ENCODE measurements around the gene PTPRN2. TPM values are rescaled to one million over a fixed set of nuclear protein-coding genes. Genes with fewer than 3 reads are reported as not detected.

The PTPRN2 gene
- total and polyA plus RNA-seq, 9 of the 15 experiments (the other 6 are each of a cell fraction or from before 2014, with no cell fraction given) = not detected

DNA sequence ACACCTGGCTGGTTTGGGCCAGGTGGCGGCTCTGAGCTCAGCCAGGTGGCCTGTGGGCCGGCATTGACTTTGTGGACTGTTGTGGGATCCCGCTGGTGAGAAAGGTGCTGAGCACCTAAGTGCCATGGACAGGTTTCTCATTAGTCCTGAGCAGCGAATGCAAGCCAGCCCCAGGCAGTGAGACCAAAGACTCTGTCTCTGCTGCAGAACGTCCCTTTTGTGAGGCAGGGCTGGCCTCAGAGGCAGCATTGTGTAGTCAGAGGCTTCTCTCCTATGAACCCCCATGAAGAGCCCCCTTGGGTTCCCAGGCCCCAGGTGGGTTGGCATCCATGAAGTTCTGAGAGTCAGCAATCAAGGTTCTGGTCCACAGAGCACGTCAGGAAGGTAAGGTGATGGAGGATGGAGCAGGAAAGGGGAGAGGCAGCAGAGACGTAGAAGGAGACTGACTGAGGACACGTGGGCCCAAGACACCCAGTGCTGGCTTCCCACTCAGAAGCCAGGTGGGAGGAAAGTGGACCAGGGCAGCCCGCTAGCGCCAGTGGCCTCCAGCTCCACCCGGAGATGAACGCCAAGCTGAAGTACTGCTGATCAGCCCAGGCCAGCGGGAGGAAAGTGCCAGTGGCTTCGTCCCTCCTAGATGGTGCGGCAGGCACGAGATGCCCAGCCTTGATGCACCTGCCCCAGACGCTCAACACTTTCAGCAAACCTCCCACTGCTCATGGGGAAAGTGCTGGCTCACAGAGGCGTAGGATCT, 19.2 kb upstream of the PTPRN2 start:
- H2AFZ ChIP-seq (ENCODE audit: low read depth, low read length) = no peak overlapping the region
- no peak overlapping the region; a peak in 1 of 4 replicates for H3K9ac ChIP-seq (ENCODE audit: insufficient read depth in 1 of 2, low read depth in 2 of 2, low read length in 2 of 2)
- ATAC-seq = no peak
- POLR2A ChIA-PET = interaction anchor here (0.5 to 2.6 kb wide), 3 partner anchors 8 to 73 kb away, joined by 3 to 10 read pairs (median 4); no protein-coding TSS in a partner anchor
- in situ Hi-C loops (cut with MboI) = no loop called here
- BruUV-seq (replicated peaks) = no TSS peak
- no peak overlapping the region for H3K27ac ChIP-seq (ENCODE audit: extremely low read depth, low read depth, low read length)
- no peaks in the 10 kb centered on the region for H3K79me2 ChIP-seq (ENCODE audit: control insufficient read depth, insufficient read depth, low read length)
- intact Hi-C loops (cut with micrococcal nuclease) = no loop called here
- no peaks in the 10 kb centered on the region for H4K20me1 ChIP-seq (replicated peaks; ENCODE audit: control insufficient read depth, insufficient read depth, low read length)
- TF ChIP-seq POLR2G (IDR thresholded peaks at IDR 0.05; ENCODE audit: low read depth, low read length) = peak; percentile 25; the same call in 1 of the 2 replicates
- TF ChIP-seq, protein P1, sequence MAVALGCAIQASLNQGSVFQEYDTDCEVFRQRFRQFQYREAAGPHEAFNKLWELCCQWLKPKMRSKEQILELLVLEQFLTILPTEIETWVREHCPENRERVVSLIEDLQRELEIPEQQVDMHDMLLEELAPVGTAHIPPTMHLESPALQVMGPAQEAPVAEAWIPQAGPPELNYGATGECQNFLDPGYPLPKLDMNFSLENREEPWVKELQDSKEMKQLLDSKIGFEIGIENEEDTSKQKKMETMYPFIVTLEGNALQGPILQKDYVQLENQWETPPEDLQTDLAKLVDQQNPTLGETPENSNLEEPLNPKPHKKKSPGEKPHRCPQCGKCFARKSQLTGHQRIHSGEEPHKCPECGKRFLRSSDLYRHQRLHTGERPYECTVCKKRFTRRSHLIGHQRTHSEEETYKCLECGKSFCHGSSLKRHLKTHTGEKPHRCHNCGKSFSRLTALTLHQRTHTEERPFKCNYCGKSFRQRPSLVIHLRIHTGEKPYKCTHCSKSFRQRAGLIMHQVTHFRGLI (CRISPR knock-in tag; IDR thresholded peaks at IDR 0.05) = no peak
- no peaks in the 10 kb centered on the region for H3K9me1 ChIP-seq (ENCODE audit: control insufficient read depth, insufficient read depth, low read length)
- H3K4me3 ChIP-seq = no peak overlapping the region
- CTCF ChIA-PET (ENCODE audit: low intra/inter-chr PET ratio) = no interaction called here
- DNase-seq (ENCODE audit: extremely low read depth in 1 of 4, low spot score in 3 of 4) = no peak
- no peak for FAIRE-seq
- H3K27me3 ChIP-seq (ENCODE audit: control insufficient read depth in 2 of 2, insufficient read depth in 2 of 2, low read length in 2 of 2) = no peaks in the 10 kb centered on the region
- peaks cover 54% of the 10 kb centered on the region; the same call in 2 of the 3 replicates for H3K36me3 ChIP-seq (ENCODE audit: control insufficient read depth, insufficient read depth, low read length)
- no peak overlapping the region for H3K4me2 ChIP-seq (ENCODE audit: insufficient read depth, low read length)
- peaks cover 0 to 6% of the 10 kb centered on the region in 2 experiments; a peak in 1 of 5 replicates for H3K4me1 ChIP-seq (replicated peaks in 1 of 2; ENCODE audit: control insufficient read depth in 2 of 2, insufficient read depth in 2 of 2, low read length in 2 of 2)
- no peaks in the 10 kb centered on the region for H3K9me3 ChIP-seq (replicated peaks; ENCODE audit: control insufficient read depth, insufficient read depth, low read depth, low read length)
- WGBS (ENCODE audit: insufficient coverage, low coverage, missing lambda C conversion rate) = 91% methylated on average over 18 of the region's 18 CpGs
